Liver (tissue), 3 donors: ENCODE data around the gene TEX2.

Experiments used
- FOXA1 ChIP-seq: IDR thresholded peaks from 2 replicates; pipeline ENCODE4 v1.6.1; 2016; ENCODE audit warnings: antibody characterized with exemption
- JUND ChIP-seq, 2 donors: IDR thresholded peaks; 2 replicates each; pipeline ENCODE4 v1.6.1; 2016; ENCODE audit warnings: antibody characterized with exemption in 2 of 2
- RAD21 ChIP-seq, 2 donors: IDR thresholded peaks; 2 replicates each; pipeline ENCODE4 v1.6.1; 2016; ENCODE audit warnings: antibody characterized with exemption in 2 of 2, mild to moderate bottlenecking in 2 of 2
- RXRA ChIP-seq, 2 donors: IDR thresholded peaks; 2 replicates each; pipeline ENCODE4 v1.6.1; 2017 to 2018; ENCODE audit warnings: antibody characterized with exemption in 2 of 2, mild to moderate bottlenecking in 1 of 2
- SP1 ChIP-seq: IDR thresholded peaks from 2 replicates; pipeline ENCODE4 v1.6.1; 2018; ENCODE audit warnings: antibody characterized with exemption, mild to moderate bottlenecking
- TAF1 ChIP-seq: conservative IDR thresholded peaks from 2 replicates; pipeline ENCODE4 v1.6.1; 2016; ENCODE audit warnings: antibody characterized with exemption, mild to moderate bottlenecking
- TF ChIP-seq, protein P1 (sequence below): fragments of 150-350 bp; IDR thresholded peaks from 2 replicates; pipeline ENCODE4 v1.5.1; 2017; ENCODE audit warnings: improper control_type of control experiment, low read depth, low read length; ENCODE audit not compliant: missing input control
- TF ChIP-seq, protein P2 (sequence below): IDR thresholded peaks from 2 replicates; pipeline ENCODE4 v1.6.1; 2016; ENCODE audit warnings: antibody characterized with exemption, mild to moderate bottlenecking
- TF ChIP-seq, protein P3 (sequence below): IDR thresholded peaks from 2 replicates; pipeline ENCODE4 v1.6.1; 2016; ENCODE audit warnings: antibody characterized with exemption
- TF ChIP-seq, protein P4 (sequence below): IDR thresholded peaks from 2 replicates; pipeline ENCODE4 v1.6.1; 2016; ENCODE audit warnings: antibody characterized with exemption
- TF ChIP-seq, protein P5 (sequence below): IDR thresholded peaks from 2 replicates; pipeline ENCODE4 v1.6.1; 2016; ENCODE audit warnings: antibody characterized with exemption
- donor health status: healthy.
- donor health status: healthy.

DNA sequence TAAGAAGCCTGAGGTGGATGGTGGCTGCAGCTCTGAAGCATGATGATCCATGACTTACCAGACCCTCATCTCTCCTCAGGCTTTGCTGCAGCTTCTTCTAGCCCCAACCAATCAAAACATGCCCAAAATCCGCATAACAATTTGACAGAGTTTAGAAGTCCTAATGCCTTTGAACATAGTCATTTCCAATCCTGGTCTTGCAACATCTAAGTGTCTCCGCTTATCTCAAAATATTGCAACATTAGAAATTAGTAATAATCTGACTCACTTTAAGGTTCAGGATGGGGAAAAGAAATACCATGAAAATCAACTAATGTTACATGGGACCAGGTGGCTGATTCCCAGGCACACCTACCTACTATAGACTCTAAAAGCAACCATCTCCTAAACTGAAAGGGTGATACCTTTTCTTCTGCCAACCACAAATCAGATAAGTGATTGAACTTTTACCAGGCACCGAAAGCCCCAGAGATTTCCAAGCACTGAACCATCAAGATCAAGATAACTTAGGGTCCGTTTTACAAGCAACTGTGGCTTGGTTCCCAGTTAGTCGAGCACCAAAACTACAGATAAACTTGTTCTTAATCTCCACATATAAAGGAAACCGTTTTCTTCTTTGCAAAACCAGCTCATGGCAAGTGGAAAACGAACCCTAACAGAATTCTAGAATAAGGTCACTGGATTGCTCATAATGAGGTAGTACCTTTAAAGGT, 147.1 kb downstream of the TEX2 start:
- TF ChIP-seq TAF1 (no peak), RAD21 (IDR thresholded peaks at IDR 0.05) (peak; percentile 7 to 11), RXRA (IDR thresholded peaks at IDR 0.05) (peak; percentile 12 to 49), JUND (IDR thresholded peaks at IDR 0.05) (peak; percentile 16 to 31), FOXA1 (no peak), SP1 (no peak)
- TF ChIP-seq, protein P1, sequence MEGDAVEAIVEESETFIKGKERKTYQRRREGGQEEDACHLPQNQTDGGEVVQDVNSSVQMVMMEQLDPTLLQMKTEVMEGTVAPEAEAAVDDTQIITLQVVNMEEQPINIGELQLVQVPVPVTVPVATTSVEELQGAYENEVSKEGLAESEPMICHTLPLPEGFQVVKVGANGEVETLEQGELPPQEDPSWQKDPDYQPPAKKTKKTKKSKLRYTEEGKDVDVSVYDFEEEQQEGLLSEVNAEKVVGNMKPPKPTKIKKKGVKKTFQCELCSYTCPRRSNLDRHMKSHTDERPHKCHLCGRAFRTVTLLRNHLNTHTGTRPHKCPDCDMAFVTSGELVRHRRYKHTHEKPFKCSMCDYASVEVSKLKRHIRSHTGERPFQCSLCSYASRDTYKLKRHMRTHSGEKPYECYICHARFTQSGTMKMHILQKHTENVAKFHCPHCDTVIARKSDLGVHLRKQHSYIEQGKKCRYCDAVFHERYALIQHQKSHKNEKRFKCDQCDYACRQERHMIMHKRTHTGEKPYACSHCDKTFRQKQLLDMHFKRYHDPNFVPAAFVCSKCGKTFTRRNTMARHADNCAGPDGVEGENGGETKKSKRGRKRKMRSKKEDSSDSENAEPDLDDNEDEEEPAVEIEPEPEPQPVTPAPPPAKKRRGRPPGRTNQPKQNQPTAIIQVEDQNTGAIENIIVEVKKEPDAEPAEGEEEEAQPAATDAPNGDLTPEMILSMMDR, result no peak
- TF ChIP-seq, protein P2, sequence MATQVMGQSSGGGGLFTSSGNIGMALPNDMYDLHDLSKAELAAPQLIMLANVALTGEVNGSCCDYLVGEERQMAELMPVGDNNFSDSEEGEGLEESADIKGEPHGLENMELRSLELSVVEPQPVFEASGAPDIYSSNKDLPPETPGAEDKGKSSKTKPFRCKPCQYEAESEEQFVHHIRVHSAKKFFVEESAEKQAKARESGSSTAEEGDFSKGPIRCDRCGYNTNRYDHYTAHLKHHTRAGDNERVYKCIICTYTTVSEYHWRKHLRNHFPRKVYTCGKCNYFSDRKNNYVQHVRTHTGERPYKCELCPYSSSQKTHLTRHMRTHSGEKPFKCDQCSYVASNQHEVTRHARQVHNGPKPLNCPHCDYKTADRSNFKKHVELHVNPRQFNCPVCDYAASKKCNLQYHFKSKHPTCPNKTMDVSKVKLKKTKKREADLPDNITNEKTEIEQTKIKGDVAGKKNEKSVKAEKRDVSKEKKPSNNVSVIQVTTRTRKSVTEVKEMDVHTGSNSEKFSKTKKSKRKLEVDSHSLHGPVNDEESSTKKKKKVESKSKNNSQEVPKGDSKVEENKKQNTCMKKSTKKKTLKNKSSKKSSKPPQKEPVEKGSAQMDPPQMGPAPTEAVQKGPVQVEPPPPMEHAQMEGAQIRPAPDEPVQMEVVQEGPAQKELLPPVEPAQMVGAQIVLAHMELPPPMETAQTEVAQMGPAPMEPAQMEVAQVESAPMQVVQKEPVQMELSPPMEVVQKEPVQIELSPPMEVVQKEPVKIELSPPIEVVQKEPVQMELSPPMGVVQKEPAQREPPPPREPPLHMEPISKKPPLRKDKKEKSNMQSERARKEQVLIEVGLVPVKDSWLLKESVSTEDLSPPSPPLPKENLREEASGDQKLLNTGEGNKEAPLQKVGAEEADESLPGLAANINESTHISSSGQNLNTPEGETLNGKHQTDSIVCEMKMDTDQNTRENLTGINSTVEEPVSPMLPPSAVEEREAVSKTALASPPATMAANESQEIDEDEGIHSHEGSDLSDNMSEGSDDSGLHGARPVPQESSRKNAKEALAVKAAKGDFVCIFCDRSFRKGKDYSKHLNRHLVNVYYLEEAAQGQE, result no peak
- TF ChIP-seq, protein P3, sequence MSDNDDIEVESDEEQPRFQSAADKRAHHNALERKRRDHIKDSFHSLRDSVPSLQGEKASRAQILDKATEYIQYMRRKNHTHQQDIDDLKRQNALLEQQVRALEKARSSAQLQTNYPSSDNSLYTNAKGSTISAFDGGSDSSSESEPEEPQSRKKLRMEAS, result no peak
- TF ChIP-seq, protein P4, sequence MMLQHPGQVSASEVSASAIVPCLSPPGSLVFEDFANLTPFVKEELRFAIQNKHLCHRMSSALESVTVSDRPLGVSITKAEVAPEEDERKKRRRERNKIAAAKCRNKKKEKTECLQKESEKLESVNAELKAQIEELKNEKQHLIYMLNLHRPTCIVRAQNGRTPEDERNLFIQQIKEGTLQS, result no peak
- TF ChIP-seq, protein P5, sequence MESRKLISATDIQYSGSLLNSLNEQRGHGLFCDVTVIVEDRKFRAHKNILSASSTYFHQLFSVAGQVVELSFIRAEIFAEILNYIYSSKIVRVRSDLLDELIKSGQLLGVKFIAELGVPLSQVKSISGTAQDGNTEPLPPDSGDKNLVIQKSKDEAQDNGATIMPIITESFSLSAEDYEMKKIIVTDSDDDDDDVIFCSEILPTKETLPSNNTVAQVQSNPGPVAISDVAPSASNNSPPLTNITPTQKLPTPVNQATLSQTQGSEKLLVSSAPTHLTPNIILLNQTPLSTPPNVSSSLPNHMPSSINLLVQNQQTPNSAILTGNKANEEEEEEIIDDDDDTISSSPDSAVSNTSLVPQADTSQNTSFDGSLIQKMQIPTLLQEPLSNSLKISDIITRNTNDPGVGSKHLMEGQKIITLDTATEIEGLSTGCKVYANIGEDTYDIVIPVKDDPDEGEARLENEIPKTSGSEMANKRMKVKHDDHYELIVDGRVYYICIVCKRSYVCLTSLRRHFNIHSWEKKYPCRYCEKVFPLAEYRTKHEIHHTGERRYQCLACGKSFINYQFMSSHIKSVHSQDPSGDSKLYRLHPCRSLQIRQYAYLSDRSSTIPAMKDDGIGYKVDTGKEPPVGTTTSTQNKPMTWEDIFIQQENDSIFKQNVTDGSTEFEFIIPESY, result no peak
